ENCODE measurements around the gene XYLT1. TPM values are rescaled to one million over a fixed set of nuclear protein-coding genes. Genes with fewer than 3 reads are reported as not detected.
"Not testable (repeated sequence)": the region's sequence is repeated elsewhere in the genome, so short reads cannot be mapped to it uniquely, and the experiment has no call there.

The XYLT1 gene
- total RNA-seq, 1 donor from 2014 or later, result 17.0 TPM

DNA sequence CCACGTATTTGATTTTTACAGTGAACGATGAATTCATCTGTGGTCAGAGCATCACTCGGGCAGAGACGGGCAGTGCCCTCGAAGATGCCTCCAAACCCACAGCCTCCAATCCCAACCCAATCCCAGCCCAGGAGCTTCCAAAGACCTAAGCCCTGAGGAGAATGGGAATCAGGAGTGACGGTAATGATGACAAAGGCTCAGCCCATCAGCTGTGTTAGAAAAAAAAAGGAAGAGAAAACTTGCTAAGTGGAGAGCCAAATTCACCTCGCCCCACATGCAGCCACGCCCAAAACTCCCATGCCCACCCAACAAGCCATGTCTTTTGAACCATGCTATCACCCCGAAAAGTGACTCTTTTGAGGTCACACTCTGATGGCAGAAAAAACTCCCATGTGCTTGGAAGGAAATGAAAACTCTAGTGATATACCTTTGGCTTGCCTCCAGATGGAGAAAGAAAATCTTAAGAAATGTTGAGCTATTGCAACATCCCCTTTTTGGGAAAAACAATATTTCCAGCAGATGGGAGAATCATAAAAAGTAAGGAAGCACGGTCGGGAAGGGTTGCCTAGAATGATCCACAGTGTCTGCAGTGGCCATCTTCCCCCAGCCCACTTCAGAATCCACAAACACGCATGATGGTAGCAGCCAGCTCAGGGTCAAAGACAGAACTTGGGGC lies 37.7 kb downstream of the XYLT1 start:
- no peak for DNase-seq (ENCODE audit: low spot score)

GRCh38 chr16:17431968-17432625 lies 38.7 kb downstream of the XYLT1 start:
- no peak for DNase-seq (ENCODE audit: low spot score)

DNA sequence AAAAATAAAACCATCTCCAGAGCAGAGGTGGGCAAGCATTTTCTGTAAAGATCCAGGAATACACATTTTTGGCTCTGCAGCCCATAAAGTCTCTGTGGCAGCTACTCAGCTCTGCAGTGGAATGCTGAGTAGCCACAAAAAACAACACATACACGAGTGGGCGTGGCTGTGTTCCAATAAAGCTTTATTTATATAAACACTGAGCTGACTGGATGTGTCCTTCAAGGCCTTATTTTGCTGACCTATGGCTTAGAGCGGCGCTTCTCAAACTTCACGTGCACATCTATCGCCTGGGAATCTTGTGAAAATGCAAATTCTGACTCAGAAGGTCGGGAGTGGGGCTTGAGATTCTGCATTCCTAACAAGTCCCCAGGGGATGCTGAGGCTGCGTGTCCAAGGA lies 39.7 kb downstream of the XYLT1 start:
- no peak for DNase-seq (ENCODE audit: low spot score)

DNA sequence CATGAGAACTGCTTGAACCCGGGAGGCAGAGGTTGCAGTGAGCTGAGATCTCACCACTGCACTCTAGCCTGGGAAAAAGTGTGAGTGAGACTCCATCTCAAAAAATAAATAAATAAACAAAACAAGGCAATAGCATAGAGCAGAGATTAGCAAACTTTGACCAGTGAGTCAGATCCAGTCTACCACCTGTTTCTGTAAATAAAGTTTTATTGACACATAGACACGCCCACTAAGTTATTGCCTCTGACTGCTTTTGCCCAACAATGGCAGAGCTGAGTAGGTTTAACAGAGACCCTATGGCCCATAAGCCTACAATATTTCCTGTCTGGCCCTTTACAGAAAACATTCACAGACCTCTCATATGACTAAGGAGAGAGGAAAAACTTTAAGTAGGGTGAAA lies 44.3 kb downstream of the XYLT1 start:
- DNase-seq (ENCODE audit: low spot score), result no peak

- no peak for DNase-seq (ENCODE audit: low spot score)
These were observed 46.0 kb downstream of the XYLT1 start for GRCh38 chr16:17424771-17425170.

DNA sequence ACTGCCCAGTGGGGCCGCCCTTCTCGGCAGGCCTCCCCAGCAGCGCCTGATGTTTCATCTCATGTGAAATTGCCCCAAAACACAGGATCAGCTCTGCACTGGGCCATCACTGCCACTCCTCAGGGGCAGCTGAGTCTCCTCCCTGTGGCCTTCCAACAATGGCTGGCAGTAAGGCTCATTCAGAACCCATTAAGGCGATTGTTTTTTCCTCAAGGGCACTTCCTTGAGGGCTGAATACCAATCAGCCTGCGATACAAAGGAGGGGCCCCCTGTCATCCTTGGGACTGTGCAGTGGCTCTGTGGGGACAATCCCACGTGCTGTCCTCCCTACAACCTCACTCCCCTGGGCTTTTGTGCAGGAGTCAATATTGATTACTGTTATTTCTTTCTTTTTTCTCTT lies 47.5 kb downstream of the XYLT1 start:
- no peak for DNase-seq (ENCODE audit: low spot score)

DNA sequence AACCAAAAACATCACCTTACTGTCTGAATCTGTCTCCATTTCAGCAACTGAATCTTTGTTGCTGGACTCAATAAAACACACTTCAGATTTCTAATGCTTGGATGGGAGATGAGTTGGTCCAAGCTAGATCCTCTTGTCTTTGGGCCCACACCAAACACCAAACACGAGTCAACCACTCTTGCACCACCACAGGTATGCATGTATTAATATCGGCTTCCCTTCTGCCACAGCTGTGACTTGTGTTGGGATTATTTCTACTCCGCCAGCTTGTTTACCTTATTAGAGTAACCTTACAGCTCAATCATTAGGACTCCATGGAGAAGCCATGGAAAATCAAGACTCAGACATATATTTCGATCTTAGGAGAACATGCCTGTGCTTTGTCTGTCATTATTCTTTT lies 49.9 kb downstream of the XYLT1 start:
- DNase-seq (ENCODE audit: low spot score), result no peak

DNA sequence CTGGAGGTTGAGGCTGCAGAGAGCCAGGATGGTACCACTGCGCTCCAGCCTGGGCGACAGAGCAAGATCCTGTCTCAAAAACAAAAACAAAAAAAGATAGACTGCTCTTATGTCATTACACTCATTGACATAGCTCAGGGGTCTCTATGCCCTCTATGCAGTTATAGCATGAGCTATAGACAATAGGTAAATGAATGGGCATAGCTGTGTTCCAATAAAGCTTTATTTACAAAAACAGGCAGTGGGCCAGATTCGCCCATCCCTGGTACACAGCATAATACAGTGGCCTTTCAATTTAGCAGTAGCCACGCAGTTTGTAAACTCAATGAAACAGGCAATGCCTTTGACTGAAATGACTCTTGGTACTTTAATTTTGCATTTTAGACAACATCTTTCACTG lies 51.5 kb downstream of the XYLT1 start:
- DNase-seq (ENCODE audit: low spot score), result no peak

- DNase-seq (ENCODE audit: low spot score), result no peak
These were observed 53.0 kb downstream of the XYLT1 start for GRCh38 chr16:17417740-17418139.

DNA sequence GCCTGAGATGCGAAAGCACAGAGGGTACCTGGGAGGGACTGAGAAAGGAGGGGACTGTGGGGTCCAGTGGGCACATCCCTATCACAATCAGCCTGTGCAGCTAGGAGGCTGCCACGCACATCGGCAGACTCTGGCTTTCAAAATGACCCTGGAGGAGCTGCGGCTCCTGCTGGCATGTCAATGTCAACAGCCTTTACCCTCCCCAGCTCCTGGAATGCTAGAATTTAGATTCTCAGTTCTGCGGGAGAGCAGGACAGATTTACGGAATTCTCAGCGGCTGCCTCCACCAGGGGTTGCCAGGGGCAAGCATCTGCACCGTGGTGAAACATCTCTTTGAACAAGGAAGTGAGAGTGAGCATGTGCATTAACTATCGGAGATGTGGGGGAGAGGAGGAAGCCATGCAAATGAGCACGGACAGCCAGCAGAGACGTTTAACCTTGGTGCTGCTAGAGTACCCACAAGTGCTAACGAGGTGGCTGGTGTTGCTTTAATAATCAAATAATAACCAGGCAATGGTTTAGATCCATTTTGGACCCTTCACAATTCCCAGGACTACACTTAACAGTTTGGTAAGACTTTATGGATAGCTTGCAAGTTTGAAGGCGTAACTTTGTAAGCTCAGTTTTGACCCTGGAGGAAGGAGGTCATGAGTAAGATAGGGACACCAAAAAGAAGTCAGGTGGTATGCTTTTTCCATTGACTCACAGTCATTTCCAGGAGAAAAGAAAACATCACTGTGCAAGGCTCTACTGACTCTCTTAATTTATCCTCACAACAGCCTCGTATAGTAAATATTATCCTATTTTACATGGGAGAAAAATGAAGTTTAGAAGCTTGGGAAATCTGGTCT lies 54.1 kb downstream of the XYLT1 start:
- no peak for DNase-seq (ENCODE audit: low spot score)

GRCh38 chr16:17414916-17415315 lies 55.8 kb downstream of the XYLT1 start:
- DNase-seq (ENCODE audit: low spot score), result no peak

GRCh38 chr16:17414421-17414820 lies 56.3 kb downstream of the XYLT1 start:
- DNase-seq (ENCODE audit: low spot score), result no peak

- DNase-seq (ENCODE audit: low spot score), result no peak
These were observed 57.3 kb downstream of the XYLT1 start for GRCh38 chr16:17413508-17413907.

DNA sequence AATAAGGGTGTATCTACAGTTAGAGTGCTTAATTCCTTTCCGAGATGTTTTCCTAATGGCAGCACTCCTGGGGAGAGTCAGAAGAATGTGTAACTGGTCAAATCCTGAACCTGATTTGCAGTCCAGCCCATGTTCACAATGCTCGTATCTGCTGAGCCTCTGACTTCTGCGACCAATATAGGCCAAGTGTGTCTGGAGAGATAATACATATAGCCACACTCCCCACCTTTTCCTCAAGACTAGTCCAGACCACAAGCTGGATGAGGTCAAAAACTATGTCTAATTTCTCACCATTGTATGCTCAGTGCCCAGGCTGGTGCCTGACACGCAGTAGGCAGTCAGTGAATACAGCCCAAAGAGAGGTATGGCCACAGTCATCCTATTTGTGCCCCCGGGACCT lies 58.0 kb downstream of the XYLT1 start:
- no peak for DNase-seq (ENCODE audit: low spot score)

DNA sequence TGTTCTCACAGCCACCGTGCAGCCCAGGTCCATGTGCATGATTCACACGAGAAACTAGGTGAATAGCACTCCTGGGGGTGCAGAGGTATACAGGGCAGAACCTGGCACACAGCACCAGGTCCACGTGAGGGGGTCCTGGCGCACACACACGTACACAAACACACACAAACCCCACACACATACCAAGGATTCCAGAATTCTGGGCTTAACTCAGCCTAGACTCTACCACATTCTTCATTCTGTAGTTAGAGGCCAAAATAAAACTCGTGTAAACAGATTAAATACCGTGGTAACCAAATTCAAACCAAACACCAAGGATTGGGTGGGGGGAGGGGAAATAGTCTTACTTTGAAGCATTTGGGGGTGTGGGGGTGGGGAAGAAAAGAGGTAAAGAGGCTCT lies 58.5 kb downstream of the XYLT1 start:
- no peak for DNase-seq (ENCODE audit: low spot score)

DNA sequence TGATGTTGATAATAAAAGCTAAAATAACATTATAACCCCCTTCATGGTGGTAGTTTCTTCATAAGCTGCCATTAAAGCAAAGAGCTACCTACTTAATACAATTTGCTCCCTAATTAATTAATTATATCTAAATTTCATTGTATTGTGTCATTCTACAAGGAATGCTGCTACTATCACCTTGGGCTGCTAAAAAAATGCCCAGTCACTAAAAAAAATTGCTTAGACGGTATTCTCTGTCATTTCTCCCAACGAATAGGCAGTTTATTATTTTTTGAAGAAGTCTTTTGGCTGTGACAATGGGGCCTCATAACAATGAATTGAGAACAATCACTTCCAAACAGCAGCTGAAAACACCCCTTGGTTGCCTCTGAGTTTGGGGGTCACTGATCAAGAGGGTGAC lies 59.5 kb downstream of the XYLT1 start:
- DNase-seq (ENCODE audit: low spot score), result no peak

GRCh38 chr16:17410316-17410715 lies 60.4 kb downstream of the XYLT1 start:
- DNase-seq (ENCODE audit: low spot score), result not testable (repeated sequence)

DNA sequence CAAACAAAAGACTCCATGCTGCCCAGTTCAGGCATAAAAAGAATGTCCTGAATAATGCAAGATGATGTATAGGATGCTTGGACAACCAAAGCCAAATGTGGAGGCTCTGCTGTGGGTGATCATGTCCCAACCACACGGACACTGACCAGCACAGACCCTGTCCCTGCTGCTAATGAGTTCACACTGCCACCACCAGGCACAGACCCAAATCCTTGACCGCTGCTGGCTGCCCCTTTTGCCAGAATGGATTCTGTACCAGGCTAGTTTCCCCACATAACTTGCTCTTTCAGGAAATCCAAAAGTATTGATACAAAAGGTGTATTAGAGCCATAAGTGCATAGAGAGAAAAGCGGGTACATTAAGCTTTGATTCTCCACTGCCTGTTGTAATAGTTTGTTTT lies 60.9 kb downstream of the XYLT1 start:
- DNase-seq (ENCODE audit: low spot score), result no peak

DNA sequence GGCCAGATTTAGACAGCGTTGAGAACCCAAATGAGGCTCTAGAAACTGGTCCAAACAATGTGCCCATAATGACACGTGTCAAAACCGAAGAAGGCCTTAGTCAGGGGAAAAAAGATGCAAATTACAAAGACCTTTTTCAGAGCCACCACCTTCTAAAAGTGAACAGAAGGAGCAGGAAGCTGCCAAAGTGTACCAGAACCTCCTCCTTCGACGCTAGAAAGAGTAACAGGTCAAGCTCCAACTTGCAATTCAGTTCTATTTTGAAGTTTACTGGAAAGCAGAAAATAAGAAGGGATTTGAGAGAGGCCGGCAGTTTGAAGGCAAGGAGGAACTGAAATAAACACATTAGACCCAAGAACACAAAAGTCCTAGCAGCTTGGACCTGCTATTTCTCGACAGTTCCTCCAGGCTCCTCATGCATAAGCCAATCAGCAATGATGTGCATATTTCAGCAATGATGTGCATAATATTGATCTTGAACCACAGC lies 61.8 kb downstream of the XYLT1 start:
- DNase-seq (ENCODE audit: low spot score), result no peak

GRCh38 chr16:17408296-17408695 lies 62.5 kb downstream of the XYLT1 start:
- DNase-seq (ENCODE audit: low spot score), result no peak

- DNase-seq (ENCODE audit: low spot score), result no peak
These were observed 63.4 kb downstream of the XYLT1 start for GRCh38 chr16:17407321-17407720.

DNA sequence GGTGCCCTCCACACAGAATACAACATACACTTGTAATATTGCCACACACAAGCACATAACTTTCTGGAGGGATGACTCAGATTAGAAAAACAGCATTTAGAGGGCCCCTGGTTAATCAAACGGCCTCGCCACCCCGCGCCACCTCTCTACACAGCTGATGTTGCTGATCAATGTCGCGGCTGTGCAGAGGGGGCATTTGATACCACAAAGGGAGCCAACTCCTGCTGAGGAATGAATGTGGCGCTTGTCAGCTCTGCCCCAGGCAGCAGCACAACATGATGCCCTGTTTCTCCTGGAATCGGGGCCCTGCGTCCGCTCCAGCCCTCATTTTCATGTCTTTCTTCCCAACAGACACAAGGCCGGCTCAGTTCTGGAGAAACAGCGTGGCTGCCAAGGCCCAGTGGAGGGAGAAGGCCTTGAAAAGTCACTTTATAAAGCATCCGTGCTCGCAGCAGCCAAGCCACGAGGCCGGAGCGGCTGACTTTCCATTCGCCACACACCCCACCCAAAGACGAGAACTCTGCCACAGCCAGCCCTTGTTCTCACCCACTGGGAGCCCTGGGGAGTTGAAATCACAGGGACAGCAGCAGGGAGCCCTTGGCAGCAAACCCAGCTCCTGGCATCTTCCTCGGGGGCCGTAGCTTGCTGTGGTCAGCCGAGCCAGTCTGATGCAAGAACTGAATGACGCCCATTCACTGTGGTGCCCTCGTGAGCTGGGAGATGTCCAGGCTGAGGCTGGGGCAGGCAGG lies 65.6 kb downstream of the XYLT1 start:
- peak; percentile 67 for DNase-seq (ENCODE audit: low spot score)

Measured in ureter (tissue), 1 donor.